Mesenchymal stem cell (in vitro differentiated cells and primary cell): ENCODE measurements around the gene MUC12.
A peak's percentile ranks its signal among the peaks of the same experiment; 100 is the strongest.
"Not testable (repeated sequence)": the region's sequence is repeated elsewhere in the genome, so short reads cannot be mapped to it uniquely, and the experiment has no call there.

Experiments used
- DNase-seq: peaks from one replicate; pipeline ENCODE4 v3.0.0-alpha.2; 2013
- H2AFZ ChIP-seq: one replicate; pipeline ENCODE4 v1.6.1; 2013; ENCODE audit warnings: low read depth, mild to moderate bottlenecking, control low read depth, inconsistent platforms, low read length, moderate library complexity
- H2AK5ac ChIP-seq: 2 replicates; pipeline ENCODE4 v1.6.1; 2013; ENCODE audit warnings: low read length, moderate library complexity, mild to moderate bottlenecking, inconsistent platforms; ENCODE audit not compliant: severe bottlenecking
- H2BK120ac ChIP-seq: one replicate; pipeline ENCODE4 v1.6.1; 2013; ENCODE audit warnings: low read depth, mild to moderate bottlenecking, inconsistent platforms, low read length, moderate library complexity
- H2BK12ac ChIP-seq, 2 experiments: one replicate each; pipeline ENCODE4 v1.6.1; 2013; ENCODE audit warnings: inconsistent platforms in 2 of 2, low read length in 2 of 2, mild to moderate bottlenecking in 2 of 2, moderate library complexity in 2 of 2, control low read depth in 1 of 2
- H2BK15ac ChIP-seq: one replicate; pipeline ENCODE4 v1.6.1; 2013; ENCODE audit warnings: mild to moderate bottlenecking, low read depth, inconsistent platforms; ENCODE audit not compliant: poor library complexity, severe bottlenecking
- H2BK5ac ChIP-seq: 2 replicates; pipeline ENCODE4 v1.6.1; 2013; ENCODE audit warnings: low read depth, mild to moderate bottlenecking, low read length, control low read depth, inconsistent platforms; ENCODE audit not compliant: poor library complexity, severe bottlenecking
- H3K14ac ChIP-seq, 2 experiments: one replicate each; pipeline ENCODE4 v1.6.1; 2013; ENCODE audit warnings: inconsistent platforms in 2 of 2, low read length in 2 of 2, control low read depth in 1 of 2, mild to moderate bottlenecking in 1 of 2, moderate library complexity in 1 of 2
- H3K18ac ChIP-seq, 2 experiments: one replicate each; pipeline ENCODE4 v1.6.1; 2013; ENCODE audit warnings: inconsistent platforms in 2 of 2, low read length in 2 of 2, control low read depth in 1 of 2, low read depth in 1 of 2, mild to moderate bottlenecking in 1 of 2
- H3K23ac ChIP-seq, 2 experiments: one replicate each; pipeline ENCODE4 v1.6.1; 2013; ENCODE audit warnings: inconsistent platforms in 2 of 2, low read length in 2 of 2, mild to moderate bottlenecking in 2 of 2, moderate library complexity in 2 of 2, control low read depth in 1 of 2
- H3K27ac ChIP-seq: 2 replicates; pipeline ENCODE4 v1.5.1; 2013; ENCODE audit warnings: mild to moderate bottlenecking, moderate library complexity, low read length, control low read depth, inconsistent platforms; ENCODE audit not compliant: poor library complexity, severe bottlenecking
- H3K27me3 ChIP-seq, 2 experiments: 2 replicates each; pipeline versions ENCODE4 v1.6.1 to v1.7.0; 2013; ENCODE audit warnings: low read length in 2 of 2, mild to moderate bottlenecking in 2 of 2, moderate library complexity in 2 of 2, control low read depth in 1 of 2, inconsistent platforms in 1 of 2; ENCODE audit not compliant: control insufficient read depth in 1 of 2, insufficient read depth in 1 of 2
- H3K36me3 ChIP-seq, 2 experiments: 2 replicates each; pipeline versions ENCODE4 v1.6.1 to v1.7.0; 2013; ENCODE audit warnings: low read length in 2 of 2, control low read depth in 1 of 2, inconsistent platforms in 1 of 2, low read depth in 1 of 2, mild to moderate bottlenecking in 1 of 2; ENCODE audit not compliant: insufficient read depth in 2 of 2, control insufficient read depth in 1 of 2
- H3K4ac ChIP-seq, 2 experiments: one replicate each; pipeline ENCODE4 v1.6.1; 2013; ENCODE audit warnings: inconsistent platforms in 2 of 2, low read length in 2 of 2, mild to moderate bottlenecking in 2 of 2, moderate library complexity in 2 of 2, control low read depth in 1 of 2, low read depth in 1 of 2
- H3K4me1 ChIP-seq: 2 replicates; pipeline ENCODE4 v1.6.1; 2013; ENCODE audit warnings: low read depth, low read length, control low read depth; ENCODE audit not compliant: control insufficient read depth, insufficient read depth
- H3K4me2 ChIP-seq: 2 replicates; pipeline ENCODE4 v1.6.1; 2013; ENCODE audit warnings: low read length, mild to moderate bottlenecking, inconsistent platforms; ENCODE audit not compliant: poor library complexity, severe bottlenecking
- H3K4me3 ChIP-seq, 2 experiments: 2 replicates each; pipeline versions ENCODE4 v1.5.1 to v1.7.0; 2013; ENCODE audit warnings: low read length in 2 of 2, mild to moderate bottlenecking in 2 of 2, control low read depth in 1 of 2, low read depth in 1 of 2; ENCODE audit not compliant: insufficient read depth in 1 of 2
- H3K79me1 ChIP-seq: replicated peaks from 2 replicates; pipeline ENCODE4 v1.6.1; 2013; ENCODE audit warnings: mild to moderate bottlenecking, control low read depth, low read length, inconsistent platforms; ENCODE audit not compliant: poor library complexity, severe bottlenecking
- H3K9ac ChIP-seq: 2 replicates; pipeline ENCODE4 v1.7.0; 2013; ENCODE audit warnings: mild to moderate bottlenecking, low read length, moderate library complexity
- H3K9me3 ChIP-seq: 2 replicates; pipeline ENCODE4 v1.7.0; 2013; ENCODE audit warnings: mild to moderate bottlenecking, low read length; ENCODE audit not compliant: control insufficient read depth
- H4K8ac ChIP-seq: one replicate; pipeline ENCODE4 v1.6.1; 2013; ENCODE audit warnings: inconsistent platforms, mild to moderate bottlenecking, low read length, moderate library complexity
- H4K91ac ChIP-seq: one replicate; pipeline ENCODE4 v1.6.1; 2013; ENCODE audit warnings: mild to moderate bottlenecking, low read length, inconsistent platforms
- WGBS: methylation state at CpG from one replicate; pipeline ENCODE4 v1.1.7; 2013; ENCODE audit warnings: mixed read lengths; 5-methylcytosine and 5-hydroxymethylcytosine counted together

MUC12 gene

GRCh38 chr7:100983451-100984187, 14.3 kb downstream of the MUC12 start:
- Histone ChIP-seq H3K27ac (no peak overlapping the region), H2BK15ac (no peak overlapping the region), H3K27me3 (peaks cover 5 to 18% of the 10 kb centered on the region in 2 experiments), H2AK5ac (no peak overlapping the region), H3K4me1 (no peaks in the 10 kb centered on the region), H3K79me1 (no peaks in the 10 kb centered on the region), H3K36me3 (no peaks in the 10 kb centered on the region), H2BK12ac (no peak overlapping the region), H3K4ac (no peak overlapping the region), H3K18ac (no peak overlapping the region), H3K14ac (no peak overlapping the region), H3K9ac (peak overlapping the region; percentile 42), H2BK120ac (no peak overlapping the region), H4K8ac (no peak overlapping the region), H2AFZ (no peak overlapping the region), H3K4me3 (no peak overlapping the region), H3K4me2 (no peak overlapping the region), H2BK5ac (no peak overlapping the region), H3K9me3 (no peaks in the 10 kb centered on the region), H4K91ac (no peak overlapping the region), H3K23ac (no peak overlapping the region)
- peak; percentile 92 for DNase-seq
- 71% methylated on average over 8 of the region's 8 CpGs for WGBS

GRCh38 chr7:100984241-100984918, 15.0 kb downstream of the MUC12 start:
- not testable (repeated sequence) for DNase-seq, H4K8ac ChIP-seq, H3K4me2 ChIP-seq, H3K9me3 ChIP-seq, H3K18ac ChIP-seq, H4K91ac ChIP-seq, H3K9ac ChIP-seq, H3K27ac ChIP-seq, H3K36me3 ChIP-seq, H3K23ac ChIP-seq, H2BK5ac ChIP-seq, H3K14ac ChIP-seq, H2AK5ac ChIP-seq, H3K4ac ChIP-seq, H2BK12ac ChIP-seq, H2BK15ac ChIP-seq, H3K79me1 ChIP-seq, H2AFZ ChIP-seq, H3K4me1 ChIP-seq, H2BK120ac ChIP-seq, H3K4me3 ChIP-seq
- H3K27me3 ChIP-seq: peaks cover 5 to 18% of the 10 kb centered on the region in 2 experiments
- 89% methylated on average over 13 of the region's 14 CpGs for WGBS

DNA sequence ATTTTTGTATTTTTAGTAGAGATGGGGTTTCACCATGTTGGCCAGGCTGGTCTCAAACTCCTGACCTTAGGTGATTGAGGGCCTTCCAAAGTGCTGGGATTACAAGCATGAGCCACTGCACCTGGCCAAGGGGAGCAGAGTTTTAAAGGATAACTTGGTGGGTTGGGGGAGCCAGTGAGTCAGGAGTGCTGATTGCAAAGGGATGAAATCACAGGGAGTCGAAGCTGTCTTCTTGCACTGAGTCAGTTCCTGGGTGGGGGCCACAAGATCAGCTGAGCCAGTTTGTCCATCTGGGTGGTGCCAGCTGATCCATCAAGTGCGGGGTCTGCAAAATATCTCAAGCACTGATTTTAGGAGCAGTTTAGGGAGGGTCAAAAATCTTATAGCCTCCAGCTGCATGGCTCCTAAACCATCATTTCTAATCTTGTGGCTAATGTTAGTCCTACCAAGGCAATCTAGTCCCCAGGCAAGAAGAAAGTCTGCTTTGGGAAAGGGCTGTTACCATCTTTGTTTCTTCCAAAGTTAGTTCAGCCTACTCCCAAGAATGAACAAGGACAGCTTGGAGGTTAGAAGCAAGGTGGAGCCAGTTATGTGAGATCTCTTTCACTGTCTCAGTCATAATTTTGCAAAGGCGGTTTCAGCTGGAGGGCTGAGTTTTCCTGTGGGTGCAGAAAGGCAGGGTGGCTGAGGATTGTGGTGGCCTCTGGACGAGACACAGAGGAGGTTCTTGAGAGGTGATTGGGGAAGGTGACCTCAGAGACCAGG, 15.8 kb downstream of the MUC12 start:
- not testable (repeated sequence) for H3K27ac ChIP-seq, H2AK5ac ChIP-seq, H3K4me3 ChIP-seq, H4K91ac ChIP-seq, H2BK5ac ChIP-seq, H4K8ac ChIP-seq, H2BK120ac ChIP-seq, H2BK12ac ChIP-seq, H3K4me1 ChIP-seq, H3K79me1 ChIP-seq, H3K14ac ChIP-seq, H3K4me2 ChIP-seq, H3K4ac ChIP-seq, H2BK15ac ChIP-seq, H2AFZ ChIP-seq, H3K18ac ChIP-seq, H3K23ac ChIP-seq, H3K9me3 ChIP-seq, H3K36me3 ChIP-seq
- 58% methylated on average over 4 of the region's 4 CpGs for WGBS
- DNase-seq: peak; percentile 9
- Histone ChIP-seq H3K9ac (peak overlapping the region; percentile 36), H3K27me3 (peaks cover 5 to 18% of the 10 kb centered on the region in 2 experiments)

DNA sequence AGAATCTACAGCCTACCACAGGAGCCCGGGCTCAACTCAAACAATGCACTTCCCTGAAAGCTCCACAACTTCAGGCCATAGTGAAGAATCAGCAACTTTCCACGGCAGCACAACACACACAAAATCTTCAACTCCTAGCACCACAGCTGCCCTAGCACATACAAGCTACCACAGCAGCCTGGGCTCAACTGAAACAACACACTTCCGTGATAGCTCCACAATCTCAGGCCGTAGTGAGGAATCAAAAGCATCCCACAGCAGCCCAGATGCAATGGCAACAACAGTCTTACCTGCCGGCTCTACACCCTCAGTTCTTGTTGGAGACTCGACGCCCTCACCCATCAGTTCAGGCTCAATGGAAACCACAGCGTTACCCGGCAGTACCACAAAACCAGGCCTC, 22.3 kb downstream of the MUC12 start:
- H3K9ac ChIP-seq: no peak overlapping the region
- H3K4ac ChIP-seq: no peak overlapping the region
- H3K27me3 ChIP-seq: no peaks in the 10 kb centered on the region
- H3K79me1 ChIP-seq: no peaks in the 10 kb centered on the region
- no peak overlapping the region for H2BK12ac ChIP-seq
- DNase-seq: no peak
- H3K18ac ChIP-seq: no peak overlapping the region
- H2BK5ac ChIP-seq: no peak overlapping the region
- H3K36me3 ChIP-seq: no peaks in the 10 kb centered on the region
- H3K9me3 ChIP-seq: no peaks in the 10 kb centered on the region
- H3K4me1 ChIP-seq: no peaks in the 10 kb centered on the region
- no peak overlapping the region for H4K91ac ChIP-seq
- no peak overlapping the region for H2AK5ac ChIP-seq
- no peak overlapping the region for H2BK120ac ChIP-seq
- WGBS: 91% methylated on average over 9 of the region's 9 CpGs
- no peak overlapping the region for H3K27ac ChIP-seq
- no peak overlapping the region for H3K4me3 ChIP-seq
- no peak overlapping the region for H3K23ac ChIP-seq
- no peak overlapping the region for H2BK15ac ChIP-seq
- no peak overlapping the region for H2AFZ ChIP-seq
- no peak overlapping the region for H4K8ac ChIP-seq
- no peak overlapping the region for H3K14ac ChIP-seq
- H3K4me2 ChIP-seq: no peak overlapping the region
